Measurements from ENCODE around the gene BID.
A peak's percentile ranks its signal among the peaks of the same experiment; 100 is the strongest.
"Not testable (repeated sequence)": the region's sequence is repeated elsewhere in the genome, so short reads cannot be mapped to it uniquely, and the experiment has no call there.

BID gene

GRCh38 chr22:17767233-17768065 is 6.8 kb downstream of the BID start:
- DNase-seq: peak; percentile 33

GRCh38 chr22:17764852-17765251 is 9.4 kb downstream of the BID start:
- not testable (repeated sequence) for DNase-seq

- no peak for DNase-seq
These were observed 10.2 kb downstream of the BID start for GRCh38 chr22:17764036-17764435.

GRCh38 chr22:17763442-17763841 is 10.8 kb downstream of the BID start:
- not testable (repeated sequence) for DNase-seq

DNA sequence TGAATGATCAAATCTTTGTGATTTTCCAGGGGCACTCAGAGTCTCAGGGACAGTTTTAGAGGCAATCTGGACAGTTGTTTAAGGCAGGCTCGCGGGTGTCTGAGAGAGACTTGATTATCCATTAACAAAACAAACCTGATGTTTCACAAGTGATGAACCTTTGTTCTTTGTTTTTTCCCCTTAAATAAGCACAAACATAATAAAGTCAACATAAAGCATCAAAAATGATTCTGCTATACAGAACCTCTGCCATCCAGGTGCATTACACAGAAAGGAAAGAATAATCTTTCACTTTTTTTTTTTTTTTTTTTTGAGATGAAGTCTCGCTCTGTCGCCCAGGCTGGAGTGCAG is 13.2 kb downstream of the BID start:
- no peak for DNase-seq

GRCh38 chr22:17754233-17754925 is 19.9 kb downstream of the BID start:
- DNase-seq: peak; percentile 29

DNA sequence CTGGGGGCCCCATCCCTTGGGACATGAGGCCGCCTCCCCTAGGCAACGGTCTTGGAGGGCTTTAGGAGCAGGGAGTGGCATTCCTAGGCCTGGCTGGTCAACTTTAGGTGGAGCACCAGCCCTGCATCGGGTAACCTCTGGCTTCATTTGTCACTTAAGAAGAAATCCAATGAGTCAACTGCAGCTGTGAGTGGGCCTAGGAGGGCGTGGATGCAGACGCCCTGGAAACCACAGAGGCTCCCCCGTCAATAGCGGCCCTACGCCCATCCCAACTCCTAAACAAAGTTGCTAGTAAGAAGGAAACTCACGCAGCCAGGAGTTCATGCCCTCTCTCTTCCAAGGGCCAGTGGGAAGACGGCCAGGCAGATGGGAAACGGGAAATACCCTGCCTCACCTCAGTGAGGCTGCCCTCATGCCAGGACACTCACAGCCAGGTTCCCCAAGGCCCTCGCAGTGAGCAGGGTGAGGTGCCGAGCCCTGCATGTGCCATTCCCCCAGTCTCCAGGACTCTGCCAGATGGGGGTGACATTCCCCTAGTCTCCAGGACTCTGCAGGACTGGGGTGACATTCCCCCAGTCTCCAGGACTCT is 20.8 kb downstream of the BID start:
- DNase-seq: no peak

- no peak for DNase-seq
These were observed 22.7 kb downstream of the BID start for GRCh38 chr22:17751596-17751995.

DNA sequence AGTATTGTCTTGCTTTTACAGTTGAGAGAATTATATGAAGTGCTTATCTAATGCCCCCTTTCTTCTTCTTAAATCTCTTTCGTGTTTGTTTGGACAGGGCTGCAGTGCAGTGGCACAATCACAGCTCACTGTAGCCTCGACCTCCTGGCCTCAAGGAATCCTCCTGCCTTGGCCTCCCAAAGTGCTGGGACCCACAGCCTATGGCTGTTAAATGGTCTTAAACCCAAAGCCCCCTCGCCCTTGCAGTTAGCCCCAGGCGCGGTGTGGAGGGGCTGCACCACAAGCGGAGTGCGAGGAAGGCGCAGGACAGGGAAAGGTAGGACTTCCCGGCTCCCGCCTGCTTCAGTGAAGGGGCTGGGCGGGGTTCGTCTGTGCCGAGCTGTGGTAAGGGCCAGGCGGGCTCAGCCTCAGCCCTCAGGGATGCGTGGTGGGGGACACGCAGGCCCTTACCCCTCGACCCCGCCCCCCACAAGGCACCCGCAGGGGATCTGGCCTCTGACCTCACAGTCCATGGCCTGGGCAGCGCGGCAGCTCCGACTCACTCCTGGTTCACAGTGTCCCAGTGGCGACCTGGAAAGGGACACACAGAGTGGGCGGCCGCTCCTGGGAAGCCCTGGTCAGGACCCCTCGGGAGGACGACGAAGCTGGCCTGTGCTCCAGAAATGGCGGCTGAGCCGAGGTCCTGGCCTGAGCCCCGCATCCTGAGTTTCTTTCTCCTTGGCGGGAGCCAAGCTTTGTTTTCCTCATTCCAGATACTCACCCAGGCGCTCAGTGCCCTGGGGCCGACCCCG is 24.5 kb downstream of the BID start:
- no peak for DNase-seq

DNA sequence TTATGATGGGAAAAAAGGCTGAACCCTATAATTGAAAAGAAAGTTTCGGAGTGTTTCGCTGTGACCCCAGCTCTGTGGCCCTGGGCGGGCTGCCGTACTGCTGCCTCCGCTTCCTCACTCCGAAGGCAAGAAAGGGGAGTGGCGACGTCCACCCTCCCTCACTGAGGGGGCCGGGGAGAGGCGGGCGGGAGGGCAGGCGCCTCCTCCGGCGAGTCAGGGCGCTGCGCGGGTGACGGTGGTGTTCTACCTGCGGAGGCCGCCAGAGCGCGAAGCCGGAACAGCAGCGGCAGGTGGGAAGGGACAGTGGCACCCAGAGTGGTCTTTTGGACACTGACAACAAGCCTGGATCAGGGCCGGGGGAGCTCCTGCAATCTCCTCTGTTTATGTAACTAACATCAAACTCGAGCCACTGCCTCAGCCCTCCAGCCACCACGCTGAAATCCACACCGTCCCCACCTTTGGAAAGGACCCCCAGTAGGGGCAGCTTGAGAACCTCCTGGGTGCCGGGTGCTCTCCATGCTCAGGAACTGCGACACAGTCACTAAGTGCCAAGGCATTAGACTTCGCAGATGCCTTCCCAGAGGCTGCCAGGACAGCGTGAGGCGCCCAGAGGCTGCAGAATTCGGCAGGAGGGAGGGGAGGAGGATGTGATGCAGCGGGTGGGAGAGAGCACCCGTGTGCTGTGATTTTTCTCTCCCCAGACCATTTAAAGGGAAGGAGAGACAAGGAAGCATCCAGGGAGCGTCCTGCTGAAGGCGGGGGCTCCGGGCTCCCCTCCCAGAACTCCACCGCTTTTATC is 25.5 kb downstream of the BID start:
- no peak for DNase-seq

DNA sequence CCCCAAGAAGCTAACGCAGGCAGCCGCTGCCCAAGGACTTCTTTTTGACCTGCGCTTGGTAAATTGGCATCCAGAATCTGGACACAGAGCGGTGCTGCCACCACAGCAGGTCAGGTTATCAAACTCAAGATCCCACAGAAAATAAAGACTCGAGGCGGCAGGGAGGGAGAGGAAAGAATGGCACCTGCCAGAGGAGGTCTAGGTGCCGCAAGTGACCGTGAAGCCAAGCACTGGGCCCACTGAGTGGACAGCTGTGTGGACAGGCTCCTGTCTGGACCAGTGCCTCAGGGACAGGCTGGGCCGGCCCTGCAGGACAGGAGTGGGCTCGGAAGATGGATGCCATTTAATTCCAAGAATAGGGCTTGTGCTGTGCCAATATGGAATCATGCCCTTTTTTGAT is 27.4 kb downstream of the BID start:
- no peak for DNase-seq

DNA sequence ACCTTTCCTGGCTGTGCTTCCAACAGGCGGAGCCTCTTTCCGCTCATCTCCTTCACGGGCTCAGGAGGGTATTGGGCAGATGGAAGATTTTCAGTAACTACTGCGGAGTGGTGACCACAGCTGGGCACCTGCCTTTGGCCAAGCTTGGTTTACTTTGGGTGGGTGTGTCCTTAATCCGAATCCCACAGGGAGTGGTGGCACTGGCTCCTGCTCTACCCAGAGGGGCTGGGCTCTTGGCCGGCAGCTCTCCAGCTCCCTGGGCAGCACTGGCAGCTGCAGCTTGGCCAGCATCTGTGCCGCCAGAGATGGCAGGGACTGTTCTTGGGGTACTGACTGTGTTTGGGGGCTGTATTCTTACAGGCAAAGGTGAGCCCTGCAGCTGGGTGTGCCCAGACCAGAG is 29.8 kb downstream of the BID start:
- DNase-seq: no peak

GRCh38 chr22:17743661-17744411 is 30.4 kb downstream of the BID start:
- DNase-seq: no peak

DNA sequence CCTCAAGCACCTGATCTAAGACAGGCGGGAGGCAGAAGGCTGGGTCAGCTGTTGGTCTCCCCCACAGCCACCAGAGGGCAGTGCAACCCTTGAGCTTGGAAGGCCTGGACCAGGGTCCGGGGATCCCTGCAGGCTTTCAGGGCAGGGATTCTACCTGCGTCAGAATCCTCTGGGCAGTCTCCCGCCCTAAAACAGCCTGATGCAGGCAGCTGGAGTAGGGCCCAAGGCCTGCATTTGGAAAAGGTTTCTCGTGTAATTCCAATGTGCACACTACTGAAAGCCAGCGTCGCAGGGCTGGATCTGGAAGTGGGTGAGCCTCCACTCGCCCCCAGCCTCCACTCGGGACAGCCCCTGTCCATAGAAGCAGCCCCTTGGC is 31.8 kb downstream of the BID start:
- peak; percentile 70 for DNase-seq

- no peak for DNase-seq
These were observed 32.3 kb downstream of the BID start for GRCh38 chr22:17741866-17742526.

DNA sequence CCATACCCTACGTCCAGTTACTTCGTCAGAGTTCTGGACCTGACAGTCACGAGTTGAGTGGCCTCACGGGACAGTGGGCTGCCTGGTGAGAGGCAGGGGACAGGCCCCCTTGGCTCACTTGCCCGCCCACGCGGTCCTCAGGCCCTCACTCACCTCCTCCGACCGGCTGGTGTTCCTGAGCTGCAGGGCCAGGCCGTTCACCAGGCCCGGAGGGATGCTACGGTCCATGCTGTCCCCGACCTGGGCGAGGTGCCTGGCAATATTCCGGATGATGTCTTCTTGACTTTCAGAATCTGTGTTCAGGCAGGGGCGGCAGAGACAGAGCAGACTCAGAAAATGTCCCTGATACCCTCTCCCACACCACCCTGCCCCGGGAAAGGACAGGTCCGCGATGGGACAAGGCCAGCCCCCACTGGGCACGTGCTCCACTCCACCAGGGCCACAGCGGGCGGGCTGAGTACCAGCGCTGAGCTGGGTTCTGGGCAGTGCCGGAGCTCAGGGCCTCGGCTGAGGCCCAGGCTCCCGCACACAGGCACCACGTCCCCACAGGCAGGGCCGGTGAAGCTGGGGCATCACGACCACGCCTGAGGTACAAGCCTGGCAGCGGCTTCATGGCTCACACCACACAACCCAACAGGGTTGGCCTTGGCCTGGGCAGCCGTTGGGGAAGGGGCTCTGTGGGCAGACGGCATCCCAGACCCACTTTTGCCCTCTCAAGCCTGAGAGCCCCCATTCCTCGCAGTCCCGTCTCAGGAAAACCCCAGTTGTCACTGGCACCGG is 34.9 kb downstream of the BID start:
- DNase-seq: no peak

DNA sequence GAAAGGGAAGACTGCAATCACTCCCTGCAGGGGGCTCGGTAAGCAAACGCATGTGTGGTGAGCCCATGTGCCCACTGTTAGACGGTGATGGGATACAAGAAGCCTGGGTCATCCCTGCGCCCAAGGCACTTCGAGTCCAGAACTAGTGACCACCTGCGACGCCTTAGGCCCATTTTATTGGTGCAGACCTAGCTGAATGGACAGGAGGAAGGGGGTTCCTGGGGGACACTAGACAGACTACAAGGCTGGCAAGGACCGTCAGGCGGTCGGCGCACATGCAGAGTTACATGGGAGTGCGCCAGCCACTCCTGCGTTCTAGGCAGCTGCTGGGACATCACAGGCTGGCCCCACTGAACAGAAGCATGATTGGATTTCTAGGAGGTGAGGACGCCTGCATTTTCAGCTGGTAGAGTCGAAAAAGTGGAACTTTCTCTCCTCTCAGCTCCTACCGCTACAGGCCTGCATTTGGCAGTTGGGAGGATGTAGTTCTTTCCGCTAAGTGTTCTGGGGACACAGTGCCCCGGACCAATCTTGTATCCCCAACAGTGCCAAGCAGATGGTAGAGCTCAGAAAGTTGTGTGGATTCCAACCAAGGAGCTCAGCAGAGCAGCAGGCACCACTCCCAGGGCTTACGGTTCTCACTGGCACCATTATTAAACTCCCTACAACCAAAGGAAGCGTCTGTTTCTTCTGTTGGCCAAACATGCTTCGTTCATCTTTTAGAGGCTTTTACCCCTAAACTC is 35.7 kb downstream of the BID start:
- no peak for DNase-seq

DNA sequence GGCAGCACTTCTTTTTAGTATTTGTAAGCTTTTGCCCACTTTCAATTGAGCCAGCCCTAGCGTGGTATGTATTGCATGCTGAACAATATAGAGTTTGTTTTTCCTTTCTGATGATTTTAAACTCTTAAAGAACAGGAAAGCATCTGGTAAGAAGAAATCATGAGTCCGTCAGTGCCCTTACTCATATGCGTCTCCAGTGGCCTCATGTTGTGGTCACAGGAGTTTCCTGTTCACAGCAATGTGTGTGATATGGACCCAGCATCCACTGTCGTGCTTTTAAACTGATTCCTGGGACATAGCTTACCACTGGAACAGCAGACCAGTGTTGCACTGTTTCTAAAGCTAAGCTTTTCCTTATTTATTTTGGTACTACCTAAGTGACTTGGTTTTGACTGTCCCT is 40.1 kb downstream of the BID start:
- no peak for DNase-seq

- DNase-seq: no peak
These were observed 40.8 kb downstream of the BID start for GRCh38 chr22:17733466-17733865.
